ENCODE data around the gene ARHGAP22. TPM values are rescaled to one million over a fixed set of nuclear protein-coding genes. Genes with fewer than 3 reads are reported as not detected.

ARHGAP22 gene
- total RNA-seq, 1 experiment from 2014 or later = 1.8 TPM

DNA sequence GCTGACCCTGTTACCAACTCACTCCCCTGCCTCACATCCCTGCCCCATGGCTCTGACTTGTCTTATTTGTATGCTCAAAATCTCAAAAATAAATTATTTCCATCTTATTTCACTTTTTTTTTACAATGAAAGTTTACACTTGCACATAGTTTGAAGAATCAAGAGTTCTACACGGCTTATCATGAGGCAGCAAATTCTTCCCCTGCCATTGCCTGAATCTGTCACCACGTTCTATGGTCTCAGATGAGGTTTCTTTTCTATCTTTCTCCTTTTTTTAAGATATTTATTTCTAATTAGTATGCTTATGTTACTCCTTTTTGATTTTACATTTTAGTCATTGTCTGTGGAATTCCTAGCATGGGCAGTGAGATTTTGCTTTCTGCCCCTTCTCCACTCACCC, 28.4 kb downstream of the ARHGAP22 start:
- H3K27ac ChIP-seq (ENCODE audit: low read length) = no peak overlapping the region
- POLR2A ChIA-PET = no interaction called here

DNA sequence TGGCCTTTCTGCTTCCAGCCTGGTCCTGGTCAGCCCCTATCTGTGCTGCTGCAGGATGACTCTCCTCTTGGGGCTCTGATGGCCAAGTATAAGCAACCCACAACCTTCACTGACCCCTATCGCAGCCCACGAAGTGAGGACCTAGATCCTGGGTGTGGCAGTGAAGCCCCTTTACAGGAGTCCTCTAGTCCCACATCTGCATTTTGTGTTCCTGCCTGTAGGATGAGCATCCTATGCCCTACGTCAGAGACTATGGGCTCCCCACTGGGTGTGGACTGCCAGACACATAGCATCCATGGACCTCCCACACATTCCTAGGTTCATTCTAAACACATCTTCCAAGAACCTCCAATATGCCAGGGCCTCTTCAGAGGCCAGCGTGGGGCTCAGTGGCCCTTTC, 29.0 kb downstream of the ARHGAP22 start:
- CTCF ChIA-PET = no interaction called here
- POLR2A ChIA-PET = no interaction called here
- Histone ChIP-seq H3K27me3 (ENCODE audit: control insufficient read depth, insufficient read depth, low read length) (peaks cover 5% of the 10 kb centered on the region; the same call in 1 of the 2 replicates), H3K27ac (ENCODE audit: low read length) (no peak overlapping the region), H3K9me3 (ENCODE audit: control insufficient read depth, insufficient read depth, low read depth, low read length) (no peaks in the 10 kb centered on the region), H3K4me3 (ENCODE audit: low read depth in 2 of 2, low read length in 2 of 2) (no peak overlapping the region), H3K4me1 (ENCODE audit: control insufficient read depth, insufficient read depth, low read length) (no peaks in the 10 kb centered on the region), H3K36me3 (ENCODE audit: control insufficient read depth, insufficient read depth, low read length) (no peaks in the 10 kb centered on the region)
- DNase-seq (ENCODE audit: low read depth, low spot score) = no peak
- no TSS peak for BruUV-seq (replicated peaks)
- intact Hi-C loops (cut with micrococcal nuclease; ENCODE audit: unreplicated experiment) (no loop called here), in situ Hi-C loops (cut with HindIII; ENCODE audit: low pct_unique_long_range_greater_than_20kb, low sequenced_read_pairs) (no loop called here)
- no peak for TF ChIP-seq SIN3A (IDR thresholded peaks at IDR 0.05; ENCODE audit: borderline replicate concordance, insufficient read depth, low read depth, low read length)
- TF ChIP-seq CTCF (IDR thresholded peaks at IDR 0.05) = no peak
- no peak for TF ChIP-seq POLR2AphosphoS5 (IDR thresholded peaks at IDR 0.05; ENCODE audit: low read depth, low read length)
- TF ChIP-seq, protein P1, sequence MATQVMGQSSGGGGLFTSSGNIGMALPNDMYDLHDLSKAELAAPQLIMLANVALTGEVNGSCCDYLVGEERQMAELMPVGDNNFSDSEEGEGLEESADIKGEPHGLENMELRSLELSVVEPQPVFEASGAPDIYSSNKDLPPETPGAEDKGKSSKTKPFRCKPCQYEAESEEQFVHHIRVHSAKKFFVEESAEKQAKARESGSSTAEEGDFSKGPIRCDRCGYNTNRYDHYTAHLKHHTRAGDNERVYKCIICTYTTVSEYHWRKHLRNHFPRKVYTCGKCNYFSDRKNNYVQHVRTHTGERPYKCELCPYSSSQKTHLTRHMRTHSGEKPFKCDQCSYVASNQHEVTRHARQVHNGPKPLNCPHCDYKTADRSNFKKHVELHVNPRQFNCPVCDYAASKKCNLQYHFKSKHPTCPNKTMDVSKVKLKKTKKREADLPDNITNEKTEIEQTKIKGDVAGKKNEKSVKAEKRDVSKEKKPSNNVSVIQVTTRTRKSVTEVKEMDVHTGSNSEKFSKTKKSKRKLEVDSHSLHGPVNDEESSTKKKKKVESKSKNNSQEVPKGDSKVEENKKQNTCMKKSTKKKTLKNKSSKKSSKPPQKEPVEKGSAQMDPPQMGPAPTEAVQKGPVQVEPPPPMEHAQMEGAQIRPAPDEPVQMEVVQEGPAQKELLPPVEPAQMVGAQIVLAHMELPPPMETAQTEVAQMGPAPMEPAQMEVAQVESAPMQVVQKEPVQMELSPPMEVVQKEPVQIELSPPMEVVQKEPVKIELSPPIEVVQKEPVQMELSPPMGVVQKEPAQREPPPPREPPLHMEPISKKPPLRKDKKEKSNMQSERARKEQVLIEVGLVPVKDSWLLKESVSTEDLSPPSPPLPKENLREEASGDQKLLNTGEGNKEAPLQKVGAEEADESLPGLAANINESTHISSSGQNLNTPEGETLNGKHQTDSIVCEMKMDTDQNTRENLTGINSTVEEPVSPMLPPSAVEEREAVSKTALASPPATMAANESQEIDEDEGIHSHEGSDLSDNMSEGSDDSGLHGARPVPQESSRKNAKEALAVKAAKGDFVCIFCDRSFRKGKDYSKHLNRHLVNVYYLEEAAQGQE (IDR thresholded peaks at IDR 0.05; ENCODE audit: insufficient read depth in 1 of 2, low read depth in 2 of 2, low read length in 1 of 2) = no peak
- no peak for TF ChIP-seq TCF7L2 (IDR thresholded peaks at IDR 0.05; ENCODE audit: low read depth, low read length)
- no peak for ATAC-seq

More for the DNA sequence above, 28.4 kb downstream of the ARHGAP22 start:
- CTCF ChIA-PET = no interaction called here
- in situ Hi-C loops (cut with HindIII; ENCODE audit: low pct_unique_long_range_greater_than_20kb, low sequenced_read_pairs) (no loop called here), intact Hi-C loops (cut with micrococcal nuclease; ENCODE audit: unreplicated experiment) (no loop called here)
- Histone ChIP-seq H3K9me3 (ENCODE audit: control insufficient read depth, insufficient read depth, low read depth, low read length) (no peaks in the 10 kb centered on the region), H3K36me3 (ENCODE audit: control insufficient read depth, insufficient read depth, low read length) (no peaks in the 10 kb centered on the region), H3K4me1 (ENCODE audit: control insufficient read depth, insufficient read depth, low read length) (no peaks in the 10 kb centered on the region), H3K27me3 (ENCODE audit: control insufficient read depth, insufficient read depth, low read length) (peaks cover 3% of the 10 kb centered on the region; the same call in 1 of the 2 replicates), H3K4me3 (ENCODE audit: low read depth in 2 of 2, low read length in 2 of 2) (no peak overlapping the region)
- no TSS peak for BruUV-seq (replicated peaks)
- DNase-seq (ENCODE audit: low read depth, low spot score) = no peak
- no peak for ATAC-seq
- TF ChIP-seq, protein P1 (IDR thresholded peaks at IDR 0.05; ENCODE audit: insufficient read depth in 1 of 2, low read depth in 2 of 2, low read length in 1 of 2) = no peak
- TF ChIP-seq SIN3A (IDR thresholded peaks at IDR 0.05; ENCODE audit: borderline replicate concordance, insufficient read depth, low read depth, low read length) (no peak), TCF7L2 (IDR thresholded peaks at IDR 0.05; ENCODE audit: low read depth, low read length) (no peak), CTCF (IDR thresholded peaks at IDR 0.05) (no peak), POLR2AphosphoS5 (IDR thresholded peaks at IDR 0.05; ENCODE audit: low read depth, low read length) (no peak)
